HepG2 (cell line): ENCODE data around the gene SENP6.

Experiments
- ELF4 ChIP-seq: sonication (generic); formaldehyde crosslinking; IDR thresholded peaks from 2 replicates; pipeline ENCODE4 v1.5.0; 2020; ENCODE audit warnings: missing genetic modification reagents, mild to moderate bottlenecking, moderate library complexity, borderline replicate concordance
- HOXA5 ChIP-seq: sonication (generic); formaldehyde crosslinking; IDR thresholded peaks from 2 replicates; pipeline ENCODE4 v1.4.0; 2020; ENCODE audit warnings: missing genetic modification reagents
- MAFF ChIP-seq: IDR thresholded peaks from 2 replicates; pipeline ENCODE4 v1.6.1; 2011; ENCODE audit warnings: low read depth, low read length, improper control_type of control experiment
- PHF20 ChIP-seq: sonication (generic); formaldehyde crosslinking; IDR thresholded peaks from 2 replicates; pipeline ENCODE4 v1.5.0; 2020; ENCODE audit warnings: mild to moderate bottlenecking, missing genetic modification reagents
- SIN3A ChIP-seq: IDR thresholded peaks from 2 replicates; pipeline ENCODE4 v1.6.1; 2011; ENCODE audit warnings: low read depth, mild to moderate bottlenecking, control low read depth, low read length, borderline replicate concordance
- SMC3 ChIP-seq: IDR thresholded peaks from 2 replicates; pipeline ENCODE4 v1.6.1; 2011; ENCODE audit warnings: low read length, improper control_type of control experiment
- SOX5 ChIP-seq: IDR thresholded peaks from 2 replicates; pipeline ENCODE4 v1.6.1; 2016; ENCODE audit warnings: borderline replicate concordance
- SUZ12 ChIP-seq: fragments of 150-350 bp; IDR thresholded peaks from 2 replicates; pipeline ENCODE4 v1.6.1; 2014; ENCODE audit warnings: low read depth, low read length
- TP53 ChIP-seq: sonication (generic); formaldehyde crosslinking; conservative IDR thresholded peaks from 2 replicates; pipeline ENCODE4 v1.4.0; 2020; ENCODE audit warnings: missing genetic modification reagents
- ZBTB20 ChIP-seq: sonication (generic); formaldehyde crosslinking; IDR thresholded peaks from 2 replicates; pipeline ENCODE4 v1.8.1; 2023; ENCODE audit warnings: missing genetic modification reagents, low read depth, mild to moderate bottlenecking, borderline replicate concordance
- ZNF547 ChIP-seq: sonication (generic); formaldehyde crosslinking; IDR thresholded peaks from 2 replicates; pipeline ENCODE4 v1.5.1; 2020; ENCODE audit warnings: mild to moderate bottlenecking, missing genetic modification reagents
- ZNF891 ChIP-seq: sonication (generic); formaldehyde crosslinking; IDR thresholded peaks from 2 replicates; pipeline ENCODE4 v1.5.0; 2020; ENCODE audit warnings: mild to moderate bottlenecking, missing genetic modification reagents
- TF ChIP-seq, protein P1 (sequence below): sonication (generic); formaldehyde crosslinking; IDR thresholded peaks from 2 replicates; pipeline ENCODE4 v1.4.0; 2020; ENCODE audit warnings: missing genetic modification reagents
- TF ChIP-seq, protein P2 (sequence below): sonication (generic); formaldehyde crosslinking; IDR thresholded peaks from 2 replicates; pipeline ENCODE4 v1.8.0; 2022; ENCODE audit warnings: missing genetic modification reagents, mild to moderate bottlenecking, inconsistent platforms, borderline replicate concordance

DNA sequence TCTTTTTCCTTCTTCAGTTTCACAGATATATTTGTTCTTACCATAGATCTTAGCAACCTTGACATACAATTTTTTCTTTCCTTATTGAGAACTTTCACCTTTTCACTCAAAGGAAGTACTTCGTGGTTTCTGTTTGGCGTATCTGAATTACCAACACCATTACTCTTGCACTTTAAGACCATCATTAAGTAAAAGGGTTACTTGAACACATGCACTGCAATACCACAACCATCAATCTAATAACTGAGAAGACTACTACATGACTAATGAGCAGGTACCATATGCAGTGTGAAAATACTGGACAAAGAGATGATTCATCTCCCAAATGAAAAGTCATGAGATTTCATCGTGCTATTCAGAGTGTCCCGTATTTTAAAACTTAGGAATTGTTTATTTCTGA is 21.7 kb upstream of the SENP6 start:
- TF ChIP-seq MAFF (no peak), ELF4 (CRISPR knock-in tag) (no peak), HOXA5 (CRISPR knock-in tag) (no peak), SMC3 (no peak), ZNF547 (no peak), SIN3A (no peak), SUZ12 (no peak), TP53 (CRISPR knock-in tag) (no peak), ZNF891 (CRISPR knock-in tag) (no peak), ZBTB20 (CRISPR knock-in tag) (no peak), SOX5 (CRISPR knock-in tag) (no peak), PHF20 (CRISPR knock-in tag) (no peak)
- TF ChIP-seq, protein P1, sequence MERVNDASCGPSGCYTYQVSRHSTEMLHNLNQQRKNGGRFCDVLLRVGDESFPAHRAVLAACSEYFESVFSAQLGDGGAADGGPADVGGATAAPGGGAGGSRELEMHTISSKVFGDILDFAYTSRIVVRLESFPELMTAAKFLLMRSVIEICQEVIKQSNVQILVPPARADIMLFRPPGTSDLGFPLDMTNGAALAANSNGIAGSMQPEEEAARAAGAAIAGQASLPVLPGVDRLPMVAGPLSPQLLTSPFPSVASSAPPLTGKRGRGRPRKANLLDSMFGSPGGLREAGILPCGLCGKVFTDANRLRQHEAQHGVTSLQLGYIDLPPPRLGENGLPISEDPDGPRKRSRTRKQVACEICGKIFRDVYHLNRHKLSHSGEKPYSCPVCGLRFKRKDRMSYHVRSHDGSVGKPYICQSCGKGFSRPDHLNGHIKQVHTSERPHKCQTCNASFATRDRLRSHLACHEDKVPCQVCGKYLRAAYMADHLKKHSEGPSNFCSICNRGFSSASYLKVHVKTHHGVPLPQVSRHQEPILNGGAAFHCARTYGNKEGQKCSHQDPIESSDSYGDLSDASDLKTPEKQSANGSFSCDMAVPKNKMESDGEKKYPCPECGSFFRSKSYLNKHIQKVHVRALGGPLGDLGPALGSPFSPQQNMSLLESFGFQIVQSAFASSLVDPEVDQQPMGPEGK (CRISPR knock-in tag) = no peak
- TF ChIP-seq, protein P2, sequence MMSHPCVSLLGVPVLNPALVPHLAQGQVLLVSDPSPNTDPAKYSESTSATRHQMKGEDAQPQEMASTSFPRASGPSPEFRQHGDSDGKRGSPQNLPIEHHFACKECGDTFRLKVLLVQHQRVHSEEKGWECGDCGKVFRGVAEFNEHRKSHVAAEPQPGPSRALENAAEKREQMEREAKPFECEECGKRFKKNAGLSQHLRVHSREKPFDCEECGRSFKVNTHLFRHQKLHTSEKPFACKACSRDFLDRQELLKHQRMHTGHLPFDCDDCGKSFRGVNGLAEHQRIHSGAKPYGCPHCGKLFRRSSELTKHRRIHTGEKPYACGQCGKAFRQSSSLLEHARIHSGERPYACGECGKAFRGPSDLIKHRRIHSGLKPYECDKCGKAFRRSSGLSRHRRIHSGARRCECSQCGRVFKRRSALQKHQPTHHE (CRISPR knock-in tag) = no peak
